HepG2 (cell line): Measurements from ENCODE around the gene GIPC1. TPM values are rescaled to one million over a fixed set of nuclear protein-coding genes. Genes with fewer than 3 reads are reported as not detected.

Source experiments
- BRD4 ChIP-seq: sonication (generic); formaldehyde crosslinking; IDR thresholded peaks from 2 replicates; pipeline ENCODE4 v1.4.0; 2020; ENCODE audit warnings: missing genetic modification reagents
- DNMT1 ChIP-seq: sonication (generic); formaldehyde crosslinking; IDR thresholded peaks from 2 replicates; pipeline ENCODE4 v1.5.1; 2020; ENCODE audit warnings: mild to moderate bottlenecking, missing genetic modification reagents
- ELF1 ChIP-seq: sonication (generic); formaldehyde crosslinking; IDR thresholded peaks from 2 replicates; pipeline ENCODE4 v1.4.0; 2020; ENCODE audit warnings: missing genetic modification reagents
- GATAD1 ChIP-seq: IDR thresholded peaks from 2 replicates; pipeline ENCODE4 v1.6.1; 2016; ENCODE audit warnings: missing genetic modification reagents, missing compliant biosample characterization
- HDAC2 ChIP-seq: sonication (generic); formaldehyde crosslinking; IDR thresholded peaks from 2 replicates; pipeline ENCODE4 v1.4.0; 2020; ENCODE audit warnings: missing genetic modification reagents
- TRIM24 ChIP-seq: sonication (generic); formaldehyde crosslinking; IDR thresholded peaks from 2 replicates; pipeline ENCODE4 v1.8.0; 2022; ENCODE audit warnings: mild to moderate bottlenecking, missing genetic modification reagents
- UBTF ChIP-seq: sonication (generic); formaldehyde crosslinking; IDR thresholded peaks from 2 replicates; pipeline ENCODE4 v1.4.0; 2020; ENCODE audit warnings: mild to moderate bottlenecking, missing genetic modification reagents
- ZNF101 ChIP-seq: sonication (generic); formaldehyde crosslinking; IDR thresholded peaks from 2 replicates; pipeline ENCODE4 v1.4.0; 2020; ENCODE audit warnings: mild to moderate bottlenecking, low read depth, missing genetic modification reagents, borderline replicate concordance
- ZNF235 ChIP-seq: sonication (generic); formaldehyde crosslinking; IDR thresholded peaks from 2 replicates; pipeline ENCODE4 v1.8.1; 2023; ENCODE audit warnings: mild to moderate bottlenecking, missing genetic modification reagents, borderline replicate concordance
- ZNF326 ChIP-seq: sonication (generic); formaldehyde crosslinking; IDR thresholded peaks from 2 replicates; pipeline ENCODE4 v1.4.0; 2020; ENCODE audit warnings: missing genetic modification reagents, borderline replicate concordance
- ZNF737 ChIP-seq: sonication (generic); formaldehyde crosslinking; IDR thresholded peaks from 2 replicates; pipeline ENCODE4 v1.5.0; 2020; ENCODE audit warnings: missing genetic modification reagents, mild to moderate bottlenecking, borderline replicate concordance
- ZNF747 ChIP-seq: sonication (generic); formaldehyde crosslinking; IDR thresholded peaks from 2 replicates; pipeline ENCODE4 v1.8.1; 2023; ENCODE audit warnings: missing genetic modification reagents, mild to moderate bottlenecking, borderline replicate concordance
- ZNF766 ChIP-seq: sonication (generic); formaldehyde crosslinking; IDR thresholded peaks from 2 replicates; pipeline ENCODE4 v1.5.0; 2020; ENCODE audit warnings: missing genetic modification reagents, borderline replicate concordance
- ZNF883 ChIP-seq: sonication (generic); formaldehyde crosslinking; IDR thresholded peaks from 2 replicates; pipeline ENCODE4 v1.5.1; 2020; ENCODE audit warnings: mild to moderate bottlenecking, missing genetic modification reagents; ENCODE audit errors: not compliant biosample characterization
- polyA plus RNA-seq, 8 experiments: library from polyadenylated mRNA; depleted of rRNA in 3 of 8; stranded (reverse) in 7 of 8; unstranded in 1 of 8; fragments of >200 nt; fragmentation: Illumina TruSeq in 4 of 8; extraction: Trizol in 4 of 8; gene quantifications; 2 replicates each; pipeline versions ENCODE4 v1.2.1 to v1.2.3, GENCODE V29; 2011 to 2016; ENCODE audit warnings: low read depth in 4 of 8, missing spikeins in 1 of 8, mixed read lengths in 1 of 8; ENCODE audit not compliant: insufficient read depth in 1 of 8
- total RNA-seq, 5 experiments: library from RNA; depleted of rRNA; stranded (reverse); fragments of >200 nt; fragmentation: Illumina TruSeq; extraction: Trizol; gene quantifications; 2 replicates each; pipeline ENCODE4 v1.2.3, GENCODE V29; 2016; ENCODE audit warnings: low read depth in 1 of 5
- TF ChIP-seq, protein P1 (sequence below): sonication (generic); formaldehyde crosslinking; IDR thresholded peaks from 2 replicates; pipeline ENCODE4 v1.8.0; 2023; ENCODE audit warnings: mild to moderate bottlenecking, missing genetic modification reagents
- TF ChIP-seq, protein P2 (sequence below), 2 experiments: sonication (generic) in 1 of 2; formaldehyde crosslinking in 1 of 2; IDR thresholded peaks; 2 replicates each; pipeline versions ENCODE4 v1.4.0 to v1.6.1; 2018 to 2020; ENCODE audit warnings: missing genetic modification reagents in 2 of 2, borderline replicate concordance in 1 of 2, low read depth in 1 of 2, mild to moderate bottlenecking in 1 of 2, missing biosample characterization in 1 of 2
- TF ChIP-seq, protein P3 (sequence below): sonication (generic); formaldehyde crosslinking; IDR thresholded peaks from 2 replicates; pipeline ENCODE4 v1.4.0; 2020; ENCODE audit warnings: missing genetic modification reagents, borderline replicate concordance
- TF ChIP-seq, protein P4 (sequence below): sonication (generic); formaldehyde crosslinking; IDR thresholded peaks from 2 replicates; pipeline ENCODE4 v1.8.1; 2023; ENCODE audit warnings: mild to moderate bottlenecking, missing genetic modification reagents
- TF ChIP-seq, protein P5 (sequence below): fragments of 450-650 bp; IDR thresholded peaks from 2 replicates; pipeline ENCODE4 v1.6.1; 2016

GIPC1 gene
- total and polyA plus RNA-seq, 2 of the 13 experiments (the other 11 are each of a cell fraction or from before 2014, with no cell fraction given), result 27.1 to 48.1 TPM

DNA sequence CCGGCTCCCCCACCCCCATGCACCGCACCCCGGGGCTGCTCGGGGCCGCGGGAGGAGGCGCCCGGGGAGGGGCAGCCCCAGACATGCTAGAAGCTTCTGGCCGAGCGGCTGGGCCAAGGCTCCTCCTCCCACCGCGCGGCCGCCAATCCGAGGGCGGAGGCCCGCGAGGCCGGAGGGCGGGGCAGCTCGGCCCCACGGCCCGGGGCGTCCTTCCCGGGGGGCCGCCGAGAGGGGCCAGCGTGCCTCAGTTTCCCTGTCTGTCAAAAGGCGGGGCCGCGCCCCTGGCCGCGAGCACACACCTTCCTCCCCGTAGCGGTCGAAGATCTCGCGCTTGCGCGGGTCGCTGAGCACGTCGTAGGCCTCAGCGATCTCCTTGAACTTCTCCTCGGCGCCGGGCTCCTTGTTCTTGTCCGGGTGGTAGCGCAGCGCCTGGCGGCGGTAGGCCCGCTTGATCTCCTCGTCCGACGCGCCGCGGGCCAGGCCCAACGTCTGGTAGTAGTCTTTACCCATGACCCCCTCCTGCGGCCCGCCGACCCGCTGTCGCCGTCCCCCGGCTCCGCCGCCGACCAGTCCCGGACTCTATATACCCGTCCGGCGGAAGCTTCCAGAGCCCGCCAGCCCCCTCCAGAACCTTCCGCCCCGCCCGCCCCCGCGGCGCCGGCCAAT, 22.0 kb upstream of the GIPC1 start, which contains the start of gene DNAJB1 (continued):
- TF ChIP-seq, protein P1, sequence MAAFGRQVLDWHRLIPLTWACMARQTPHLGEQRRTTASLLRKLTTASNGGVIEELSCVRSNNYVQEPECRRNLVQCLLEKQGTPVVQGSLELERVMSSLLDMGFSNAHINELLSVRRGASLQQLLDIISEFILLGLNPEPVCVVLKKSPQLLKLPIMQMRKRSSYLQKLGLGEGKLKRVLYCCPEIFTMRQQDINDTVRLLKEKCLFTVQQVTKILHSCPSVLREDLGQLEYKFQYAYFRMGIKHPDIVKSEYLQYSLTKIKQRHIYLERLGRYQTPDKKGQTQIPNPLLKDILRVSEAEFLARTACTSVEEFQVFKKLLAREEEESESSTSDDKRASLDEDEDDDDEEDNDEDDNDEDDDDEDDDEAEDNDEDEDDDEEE (CRISPR knock-in tag), result peak; percentile 88
- TF ChIP-seq ELF1 (no peak), ZNF737 (CRISPR knock-in tag) (0 out of 2 replicates have a peak, but pooled peaks have one; percentile 52), ZNF101 (CRISPR knock-in tag) (no peak), ZNF235 (CRISPR knock-in tag) (0 out of 2 replicates have a peak, but pooled peaks have one; percentile 66), ZNF326 (CRISPR knock-in tag) (no peak), UBTF (CRISPR knock-in tag) (peak; percentile 57), ZNF747 (CRISPR knock-in tag) (peak; percentile 62), ZNF883 (CRISPR knock-in tag) (no peak), BRD4 (CRISPR knock-in tag) (0 out of 2 replicates have a peak, but pooled peaks have one; percentile 50), HDAC2 (CRISPR knock-in tag) (peak; percentile 38; the same call in 1 of the 2 replicates), ZNF766 (CRISPR knock-in tag) (peak; percentile 60; the same call in 1 of the 2 replicates), TRIM24 (no peak), DNMT1 (CRISPR knock-in tag) (no peak), GATAD1 (no peak)
- TF ChIP-seq, protein P2, sequence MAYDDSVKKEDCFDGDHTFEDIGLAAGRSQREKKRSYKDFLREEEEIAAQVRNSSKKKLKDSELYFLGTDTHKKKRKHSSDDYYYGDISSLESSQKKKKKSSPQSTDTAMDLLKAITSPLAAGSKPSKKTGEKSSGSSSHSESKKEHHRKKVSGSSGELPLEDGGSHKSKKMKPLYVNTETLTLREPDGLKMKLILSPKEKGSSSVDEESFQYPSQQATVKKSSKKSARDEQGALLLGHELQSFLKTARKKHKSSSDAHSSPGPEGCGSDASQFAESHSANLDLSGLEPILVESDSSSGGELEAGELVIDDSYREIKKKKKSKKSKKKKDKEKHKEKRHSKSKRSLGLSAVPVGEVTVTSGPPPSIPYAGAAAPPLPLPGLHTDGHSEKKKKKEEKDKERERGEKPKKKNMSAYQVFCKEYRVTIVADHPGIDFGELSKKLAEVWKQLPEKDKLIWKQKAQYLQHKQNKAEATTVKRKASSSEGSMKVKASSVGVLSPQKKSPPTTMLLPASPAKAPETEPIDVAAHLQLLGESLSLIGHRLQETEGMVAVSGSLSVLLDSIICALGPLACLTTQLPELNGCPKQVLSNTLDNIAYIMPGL (CRISPR knock-in tag; IDR thresholded peaks at IDR 0.05; ENCODE audit: borderline replicate concordance in 1 of 2, low read depth in 1 of 2), result peak; percentile 39 to 69; a peak in 2 of 4 replicates
- TF ChIP-seq, protein P3, sequence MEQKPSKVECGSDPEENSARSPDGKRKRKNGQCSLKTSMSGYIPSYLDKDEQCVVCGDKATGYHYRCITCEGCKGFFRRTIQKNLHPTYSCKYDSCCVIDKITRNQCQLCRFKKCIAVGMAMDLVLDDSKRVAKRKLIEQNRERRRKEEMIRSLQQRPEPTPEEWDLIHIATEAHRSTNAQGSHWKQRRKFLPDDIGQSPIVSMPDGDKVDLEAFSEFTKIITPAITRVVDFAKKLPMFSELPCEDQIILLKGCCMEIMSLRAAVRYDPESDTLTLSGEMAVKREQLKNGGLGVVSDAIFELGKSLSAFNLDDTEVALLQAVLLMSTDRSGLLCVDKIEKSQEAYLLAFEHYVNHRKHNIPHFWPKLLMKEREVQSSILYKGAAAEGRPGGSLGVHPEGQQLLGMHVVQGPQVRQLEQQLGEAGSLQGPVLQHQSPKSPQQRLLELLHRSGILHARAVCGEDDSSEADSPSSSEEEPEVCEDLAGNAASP (CRISPR knock-in tag), result no peak; the same call in 1 of the 2 replicates
- TF ChIP-seq, protein P4, sequence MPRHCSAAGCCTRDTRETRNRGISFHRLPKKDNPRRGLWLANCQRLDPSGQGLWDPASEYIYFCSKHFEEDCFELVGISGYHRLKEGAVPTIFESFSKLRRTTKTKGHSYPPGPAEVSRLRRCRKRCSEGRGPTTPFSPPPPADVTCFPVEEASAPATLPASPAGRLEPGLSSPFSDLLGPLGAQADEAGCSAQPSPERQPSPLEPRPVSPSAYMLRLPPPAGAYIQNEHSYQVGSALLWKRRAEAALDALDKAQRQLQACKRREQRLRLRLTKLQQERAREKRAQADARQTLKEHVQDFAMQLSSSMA, result peak; percentile 41; the same call in 1 of the 2 replicates
- TF ChIP-seq, protein P5, sequence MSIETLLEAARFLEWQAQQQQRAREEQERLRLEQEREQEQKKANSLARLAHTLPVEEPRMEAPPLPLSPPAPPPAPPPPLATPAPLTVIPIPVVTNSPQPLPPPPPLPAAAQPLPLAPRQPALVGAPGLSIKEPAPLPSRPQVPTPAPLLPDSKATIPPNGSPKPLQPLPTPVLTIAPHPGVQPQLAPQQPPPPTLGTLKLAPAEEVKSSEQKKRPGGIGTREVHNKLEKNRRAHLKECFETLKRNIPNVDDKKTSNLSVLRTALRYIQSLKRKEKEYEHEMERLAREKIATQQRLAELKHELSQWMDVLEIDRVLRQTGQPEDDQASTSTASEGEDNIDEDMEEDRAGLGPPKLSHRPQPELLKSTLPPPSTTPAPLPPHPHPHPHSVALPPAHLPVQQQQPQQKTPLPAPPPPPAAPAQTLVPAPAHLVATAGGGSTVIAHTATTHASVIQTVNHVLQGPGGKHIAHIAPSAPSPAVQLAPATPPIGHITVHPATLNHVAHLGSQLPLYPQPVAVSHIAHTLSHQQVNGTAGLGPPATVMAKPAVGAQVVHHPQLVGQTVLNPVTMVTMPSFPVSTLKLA, result no peak
